Measurements from ENCODE around the gene SLC35B2.
"Not testable (repeated sequence)": the region's sequence is repeated elsewhere in the genome, so short reads cannot be mapped to it uniquely, and the experiment has no call there.

Gene SLC35B2

DNA sequence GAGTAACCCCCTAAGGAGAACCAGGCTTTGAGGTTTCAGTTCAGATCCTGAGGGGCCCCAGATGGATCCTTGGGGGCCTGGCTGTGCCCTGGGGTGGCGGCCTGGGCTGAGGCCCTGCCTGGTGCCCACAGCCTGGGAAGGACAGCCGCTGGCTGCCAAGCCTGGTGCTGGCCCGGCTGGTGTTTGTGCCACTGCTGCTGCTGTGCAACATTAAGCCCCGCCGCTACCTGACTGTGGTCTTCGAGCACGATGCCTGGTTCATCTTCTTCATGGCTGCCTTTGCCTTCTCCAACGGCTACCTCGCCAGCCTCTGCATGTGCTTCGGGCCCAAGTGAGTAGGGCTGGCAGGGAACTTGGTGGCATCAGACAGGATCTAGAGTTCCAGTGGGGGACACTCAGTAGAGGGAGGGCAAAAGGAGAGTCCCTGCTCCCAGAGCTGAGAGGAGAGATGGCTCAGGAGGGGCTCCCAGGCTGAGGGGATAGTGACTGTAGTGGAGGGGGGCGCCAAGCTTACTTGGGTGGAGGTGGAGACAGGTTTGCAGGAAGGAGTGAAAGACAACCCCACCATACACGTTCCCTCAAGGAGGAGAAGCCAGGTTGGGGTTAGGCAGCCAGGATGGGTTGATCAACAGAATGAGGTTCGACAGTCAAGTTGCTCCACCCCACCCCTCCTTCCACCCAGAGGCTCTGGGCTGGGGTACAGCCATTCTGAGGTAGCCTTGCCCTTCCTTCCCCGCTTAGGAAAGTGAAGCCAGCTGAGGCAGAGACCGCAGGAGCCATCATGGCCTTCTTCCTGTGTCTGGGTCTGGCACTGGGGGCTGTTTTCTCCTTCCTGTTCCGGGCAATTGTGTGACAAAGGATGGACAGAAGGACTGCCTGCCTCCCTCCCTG, 24.4 kb downstream of the SLC35B2 start:
- DNase-seq, result no peak

DNA sequence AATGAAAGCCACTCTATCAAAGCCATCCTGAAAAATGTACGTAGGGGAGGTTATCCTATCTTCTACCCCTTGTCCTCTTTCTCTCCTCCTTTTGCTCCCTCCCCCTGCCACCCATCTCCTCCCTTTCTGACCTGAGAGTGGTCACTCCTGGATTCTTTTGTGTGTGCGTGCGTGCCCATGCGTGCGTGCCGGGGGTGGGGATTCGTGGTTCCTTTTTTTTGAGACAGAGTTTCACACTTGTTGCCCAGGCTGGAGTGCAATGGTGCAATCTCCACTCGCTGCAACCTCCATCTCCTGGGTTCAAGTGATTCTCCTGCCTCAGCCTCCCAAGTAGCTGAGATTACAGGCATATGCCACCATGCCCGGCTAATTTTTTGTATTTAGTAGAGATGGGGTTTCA, 25.9 kb downstream of the SLC35B2 start:
- not testable (repeated sequence) for DNase-seq

DNA sequence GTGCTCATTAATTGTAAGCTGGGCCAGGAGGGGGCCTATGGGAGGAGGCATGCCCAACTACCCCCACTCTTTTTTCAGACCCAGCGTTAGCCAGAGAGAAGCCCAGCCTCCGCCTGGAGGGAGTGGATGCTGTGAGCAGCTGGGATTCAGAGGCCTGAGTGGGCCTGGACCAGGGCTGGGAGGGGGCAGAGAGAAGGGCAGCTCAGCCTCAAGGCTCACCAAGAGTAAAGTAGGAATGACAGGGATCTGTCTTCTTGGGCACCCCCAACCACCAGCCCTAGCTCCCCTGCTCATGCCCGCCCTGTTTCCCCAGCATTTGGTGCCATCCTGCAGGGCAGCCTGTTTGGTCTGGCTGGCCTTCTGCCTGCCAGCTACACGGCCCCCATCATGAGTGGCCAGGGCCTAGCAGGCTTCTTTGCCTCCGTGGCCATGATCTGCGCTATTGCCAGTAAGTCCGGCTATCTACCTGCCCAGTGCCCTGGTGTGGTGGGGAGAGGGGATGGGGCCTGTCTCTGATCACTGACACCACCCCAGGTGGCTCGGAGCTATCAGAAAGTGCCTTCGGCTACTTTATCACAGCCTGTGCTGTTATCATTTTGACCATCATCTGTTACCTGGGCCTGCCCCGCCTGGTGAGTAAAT, 27.2 kb downstream of the SLC35B2 start:
- no peak for DNase-seq

DNA sequence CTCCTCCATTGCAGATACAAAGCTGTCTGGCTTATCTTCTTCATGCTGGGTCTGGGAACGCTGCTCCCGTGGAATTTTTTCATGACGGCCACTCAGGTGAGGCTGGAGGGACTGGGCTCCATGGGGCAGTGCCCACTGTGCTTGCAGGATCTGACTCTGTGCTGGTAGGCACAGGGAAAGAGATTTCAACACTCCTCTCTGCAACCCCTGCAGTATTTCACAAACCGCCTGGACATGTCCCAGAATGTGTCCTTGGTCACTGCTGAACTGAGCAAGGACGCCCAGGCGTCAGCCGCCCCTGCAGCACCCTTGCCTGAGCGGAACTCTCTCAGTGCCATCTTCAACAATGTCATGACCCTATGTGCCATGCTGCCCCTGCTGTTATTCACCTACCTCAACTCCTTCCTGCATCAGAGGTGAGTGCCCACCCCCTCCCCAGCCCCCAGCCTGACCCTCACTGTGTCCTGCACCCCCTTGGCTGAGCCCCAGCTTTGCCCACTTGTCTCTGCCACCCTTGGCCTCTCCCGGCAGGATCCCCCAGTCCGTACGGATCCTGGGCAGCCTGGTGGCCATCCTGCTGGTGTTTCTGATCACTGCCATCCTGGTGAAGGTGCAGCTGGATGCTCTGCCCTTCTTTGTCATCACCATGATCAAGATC, 27.8 kb downstream of the SLC35B2 start:
- no peak for DNase-seq

DNA sequence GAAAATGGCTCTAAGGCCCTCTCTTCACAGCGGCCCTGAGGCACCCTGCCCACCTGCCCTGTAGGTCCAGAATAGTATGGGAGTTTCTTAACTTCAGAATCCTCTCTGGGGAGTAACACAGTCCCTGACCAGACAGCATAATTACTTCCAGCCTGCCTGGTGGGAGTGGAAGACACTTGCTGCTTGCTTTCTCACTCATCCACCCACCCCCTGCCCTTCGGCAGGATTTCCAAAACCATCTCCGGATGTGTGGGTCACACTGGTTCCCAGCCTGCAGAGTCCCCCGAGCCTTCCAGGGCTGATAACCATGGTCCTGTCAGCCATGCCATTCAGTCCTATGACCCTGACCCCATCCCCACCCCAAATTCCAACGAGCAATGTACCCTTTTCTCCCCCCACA, 28.5 kb downstream of the SLC35B2 start:
- no peak for DNase-seq

DNA sequence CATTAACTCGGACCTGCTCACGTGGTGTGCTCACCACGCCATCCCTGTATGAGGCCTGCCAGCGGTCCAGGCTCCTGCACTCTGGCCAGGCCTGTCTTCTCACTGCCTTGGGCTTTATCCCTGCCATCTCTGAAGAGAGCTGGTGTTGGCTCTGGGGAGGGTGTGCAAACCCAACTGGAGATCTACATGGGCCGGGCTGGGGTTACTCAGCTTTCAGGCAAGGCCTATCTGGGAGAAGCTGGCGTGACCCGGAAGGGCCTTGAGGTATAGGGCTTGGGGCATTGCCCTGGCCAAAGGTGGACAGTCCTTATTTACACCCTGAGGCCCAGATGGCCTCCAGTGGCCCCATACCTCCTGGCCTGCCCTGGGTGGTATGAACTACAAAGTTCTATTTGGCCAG, 28.9 kb downstream of the SLC35B2 start:
- DNase-seq, result no peak

DNA sequence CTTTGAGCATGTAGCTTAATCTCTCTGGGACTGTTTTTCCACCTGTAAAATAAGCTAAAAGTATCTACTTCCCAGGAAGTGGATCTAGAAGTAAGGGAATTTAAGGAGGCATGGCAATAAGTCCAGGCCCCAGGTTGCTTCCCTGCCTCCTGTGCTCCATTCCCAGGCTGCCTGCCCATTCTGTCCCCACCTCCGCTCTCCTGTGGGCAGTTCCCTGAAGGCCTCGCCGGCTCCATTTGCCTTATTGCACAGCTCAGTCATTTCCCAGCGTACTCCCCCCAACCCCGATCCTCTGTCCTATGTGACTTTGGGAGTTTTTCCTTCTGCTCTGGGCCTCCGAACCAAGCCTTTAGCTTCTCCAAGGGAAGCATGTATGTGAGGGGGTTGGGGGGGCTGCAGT, 29.3 kb downstream of the SLC35B2 start:
- no peak for DNase-seq

DNA sequence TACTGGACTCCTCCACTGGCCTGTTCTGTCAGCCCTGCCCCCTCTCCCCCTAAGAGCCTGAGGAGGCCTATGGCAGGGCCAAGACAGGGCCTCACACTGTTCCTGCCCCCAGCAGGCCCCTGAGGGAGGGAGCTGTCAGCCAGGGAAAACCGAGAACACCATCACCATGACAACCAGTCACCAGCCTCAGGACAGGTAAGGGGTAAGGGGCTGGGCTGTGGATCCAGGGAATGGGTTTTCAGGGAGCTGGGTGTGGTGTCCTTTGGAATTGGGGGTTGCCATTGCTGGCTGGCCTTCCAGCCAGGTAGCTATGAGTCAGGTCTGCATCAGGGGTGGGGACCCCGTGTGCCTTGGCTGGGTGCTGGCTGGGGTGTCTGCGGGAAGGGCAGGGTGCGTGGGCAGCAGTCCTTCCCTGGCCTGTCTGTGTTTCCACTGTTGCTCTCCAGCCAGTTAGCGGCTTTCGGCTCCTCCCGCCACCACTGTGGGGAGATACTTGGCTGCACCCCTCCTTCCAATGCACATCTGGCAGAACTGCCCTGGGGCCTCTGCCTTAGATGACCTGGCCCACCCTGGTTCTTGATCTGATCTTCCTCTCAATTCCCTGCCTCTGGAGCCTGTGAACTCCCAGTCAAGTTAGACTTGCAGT, 30.1 kb downstream of the SLC35B2 start:
- DNase-seq, result no peak

DNA sequence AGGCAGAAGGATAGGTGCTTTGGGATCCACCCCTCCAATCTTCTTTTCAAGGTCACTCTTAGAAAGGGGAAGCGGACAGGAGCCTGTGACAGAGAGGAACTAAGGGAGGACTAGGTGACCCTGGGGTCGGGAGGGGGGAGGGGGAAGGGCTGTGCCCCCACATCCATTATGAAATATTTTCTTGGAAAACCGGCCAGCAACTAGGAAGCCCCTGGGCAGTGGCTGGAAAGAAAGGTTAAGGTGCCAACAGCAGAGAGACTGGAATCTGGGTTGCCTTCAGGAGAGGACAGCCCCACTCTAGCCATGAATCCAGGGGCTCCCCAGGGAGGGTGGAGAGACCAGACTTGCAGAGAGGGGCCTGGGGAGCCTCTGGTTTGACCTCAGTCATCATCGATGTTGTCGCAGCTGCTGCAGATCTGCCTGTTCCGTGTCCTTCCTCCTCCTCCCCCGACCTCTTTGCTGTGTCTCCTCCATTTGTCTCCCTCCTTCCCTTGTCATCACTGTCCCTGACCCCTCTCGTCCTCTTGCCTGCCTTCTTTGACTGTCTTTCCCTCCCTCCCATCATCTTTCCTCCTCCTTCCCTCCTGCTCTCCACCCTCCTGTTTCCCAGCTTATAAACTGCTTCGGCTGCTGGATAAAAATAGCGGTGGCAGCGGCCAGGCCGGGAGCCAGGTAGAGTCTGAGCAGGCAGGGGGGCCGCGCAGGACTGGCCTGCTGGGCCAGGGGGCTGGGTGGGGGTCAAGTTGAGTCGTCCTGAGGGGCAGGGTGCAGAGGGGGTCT, 30.8 kb downstream of the SLC35B2 start:
- DNase-seq, result no peak

DNA sequence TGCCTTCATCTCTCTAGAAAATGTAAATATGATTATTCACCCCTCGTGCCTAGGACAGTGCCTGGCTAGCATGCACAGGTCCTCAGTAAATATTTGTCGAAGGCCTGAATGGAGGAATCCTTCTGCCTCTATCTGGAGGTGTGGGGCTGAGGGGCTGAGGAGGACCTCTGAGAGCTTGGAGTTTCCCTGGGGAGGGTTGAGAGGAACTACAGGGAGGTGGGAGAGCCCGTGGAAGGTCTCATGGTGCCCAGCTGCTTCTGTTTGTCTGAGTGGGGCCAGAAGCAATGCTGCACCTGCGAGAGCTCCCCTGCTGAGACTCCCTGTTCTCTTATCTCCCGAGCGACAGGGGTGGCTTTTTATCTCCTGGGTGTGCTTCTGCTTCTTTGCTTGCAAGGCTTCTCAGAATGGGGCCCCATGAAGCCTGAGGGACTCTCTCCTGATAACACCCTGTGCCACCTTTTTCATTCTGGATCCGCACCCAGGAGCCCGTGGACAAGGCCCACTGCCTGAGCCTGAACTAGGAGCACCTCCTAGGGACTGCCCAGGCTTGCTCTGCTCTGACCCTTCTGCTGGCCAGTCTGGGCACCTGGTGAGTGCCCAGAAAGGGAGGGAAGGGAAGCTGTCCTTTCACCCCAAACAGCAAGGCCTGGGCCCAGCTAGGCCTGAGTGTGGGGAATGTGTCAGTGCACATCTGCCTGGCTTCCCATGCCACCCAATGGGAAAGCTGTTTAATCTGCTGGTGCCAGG, 31.6 kb downstream of the SLC35B2 start:
- DNase-seq, result no peak

DNA sequence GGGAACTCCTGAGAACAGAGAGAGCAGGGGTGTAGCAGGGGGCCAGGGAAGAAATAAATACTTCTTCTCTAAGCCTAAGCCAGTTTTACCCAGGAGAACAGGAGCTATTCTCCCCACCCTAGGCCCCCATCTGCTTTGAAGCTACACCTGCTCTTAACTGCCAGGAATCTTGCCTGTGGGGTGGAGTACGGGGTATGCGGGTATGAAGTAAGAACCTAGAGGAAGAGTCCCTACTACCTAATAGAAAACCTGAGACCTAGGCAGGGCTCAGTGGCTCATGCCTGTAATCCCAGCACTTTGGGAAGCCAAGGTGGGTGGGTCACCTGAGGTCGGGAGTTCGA, 32.4 kb downstream of the SLC35B2 start:
- no peak for DNase-seq

DNA sequence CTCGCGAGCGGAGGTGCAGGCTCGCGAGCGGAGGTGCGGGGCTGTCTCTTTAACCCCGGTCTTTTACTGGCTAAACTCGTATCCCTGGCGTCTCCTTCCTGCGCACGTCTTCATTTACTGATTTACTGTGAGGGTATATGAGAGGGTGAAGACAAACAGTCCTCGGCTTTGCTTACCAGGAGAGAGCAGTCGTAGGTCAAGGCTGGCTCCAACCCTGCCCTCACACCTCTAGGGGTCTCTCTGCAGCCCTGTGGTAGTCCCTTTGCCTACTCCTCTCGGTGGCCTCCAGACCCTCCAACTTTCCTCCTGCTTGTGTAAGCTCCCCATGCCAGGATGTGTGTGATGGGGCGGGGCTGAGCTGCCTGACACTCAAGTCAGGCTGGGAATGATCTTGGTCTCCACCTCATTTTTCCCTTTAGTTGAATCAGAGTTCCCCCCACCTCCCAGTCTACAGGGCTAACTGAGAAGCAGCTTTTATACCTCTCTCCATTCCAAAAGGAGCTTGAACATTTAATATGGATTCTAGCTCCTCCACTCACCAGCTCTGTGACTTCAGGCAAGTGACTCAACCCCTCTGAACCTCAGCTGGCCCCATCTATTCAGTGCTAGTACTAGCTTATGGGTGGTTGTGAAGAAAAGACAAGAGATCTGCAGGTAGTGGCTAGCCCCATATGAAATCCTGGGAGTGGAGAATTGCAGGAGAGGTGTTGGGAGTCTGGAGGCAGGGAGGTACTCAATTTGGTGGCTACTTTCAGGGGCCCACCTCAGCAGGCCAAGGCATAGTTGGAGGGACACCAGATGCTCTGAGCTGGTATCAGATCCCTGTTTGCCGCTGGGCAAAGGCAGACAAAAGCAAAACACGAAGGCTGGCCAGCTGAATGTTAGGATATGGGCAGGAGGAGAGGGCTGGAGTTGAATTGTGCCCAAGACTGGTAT, 33.0 kb downstream of the SLC35B2 start:
- peak; percentile 15 for DNase-seq

DNA sequence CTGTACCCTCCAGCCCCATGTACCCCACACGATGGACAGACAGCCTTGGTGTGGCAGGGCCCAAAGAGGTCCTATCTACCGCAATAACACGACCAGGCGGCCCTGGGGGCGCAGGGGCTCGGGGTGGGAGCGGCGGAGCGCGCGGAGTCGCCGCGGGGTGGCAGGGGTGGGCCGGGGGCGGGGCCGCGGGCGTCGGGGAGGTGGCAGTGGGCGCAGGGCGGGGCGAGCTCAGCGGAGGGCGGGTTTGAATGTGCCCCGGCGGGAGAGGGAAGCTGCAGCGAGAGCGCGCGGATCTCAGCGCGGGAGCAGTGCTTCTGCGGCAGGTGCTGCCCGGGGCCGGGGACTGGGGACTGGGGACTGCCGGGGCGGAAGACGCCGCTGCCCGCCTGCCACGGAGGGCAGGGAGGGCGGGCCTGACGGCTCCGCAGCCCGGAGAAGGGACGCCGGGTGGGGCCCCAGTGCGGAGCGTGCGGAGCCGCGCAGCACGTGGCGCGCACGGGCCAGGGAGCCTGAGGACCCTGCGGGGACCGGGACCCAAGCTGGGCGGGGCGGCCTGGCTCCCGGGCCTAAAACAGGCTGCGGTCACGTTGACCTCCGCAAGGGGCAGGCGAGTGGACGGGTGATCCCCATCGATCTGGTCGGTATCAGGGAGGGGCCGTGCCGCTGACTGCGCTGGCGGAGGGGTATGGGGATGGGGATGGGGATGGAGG, 33.9 kb downstream of the SLC35B2 start, which contains the start of gene SLC29A1:
TSS of gene SLC29A1 (plus strand) at position 277 of the 710 bp plus-strand sequence. CDS start 3,719 bp downstream, outside the sequence.
- DNase-seq, result peak; percentile 26

DNA sequence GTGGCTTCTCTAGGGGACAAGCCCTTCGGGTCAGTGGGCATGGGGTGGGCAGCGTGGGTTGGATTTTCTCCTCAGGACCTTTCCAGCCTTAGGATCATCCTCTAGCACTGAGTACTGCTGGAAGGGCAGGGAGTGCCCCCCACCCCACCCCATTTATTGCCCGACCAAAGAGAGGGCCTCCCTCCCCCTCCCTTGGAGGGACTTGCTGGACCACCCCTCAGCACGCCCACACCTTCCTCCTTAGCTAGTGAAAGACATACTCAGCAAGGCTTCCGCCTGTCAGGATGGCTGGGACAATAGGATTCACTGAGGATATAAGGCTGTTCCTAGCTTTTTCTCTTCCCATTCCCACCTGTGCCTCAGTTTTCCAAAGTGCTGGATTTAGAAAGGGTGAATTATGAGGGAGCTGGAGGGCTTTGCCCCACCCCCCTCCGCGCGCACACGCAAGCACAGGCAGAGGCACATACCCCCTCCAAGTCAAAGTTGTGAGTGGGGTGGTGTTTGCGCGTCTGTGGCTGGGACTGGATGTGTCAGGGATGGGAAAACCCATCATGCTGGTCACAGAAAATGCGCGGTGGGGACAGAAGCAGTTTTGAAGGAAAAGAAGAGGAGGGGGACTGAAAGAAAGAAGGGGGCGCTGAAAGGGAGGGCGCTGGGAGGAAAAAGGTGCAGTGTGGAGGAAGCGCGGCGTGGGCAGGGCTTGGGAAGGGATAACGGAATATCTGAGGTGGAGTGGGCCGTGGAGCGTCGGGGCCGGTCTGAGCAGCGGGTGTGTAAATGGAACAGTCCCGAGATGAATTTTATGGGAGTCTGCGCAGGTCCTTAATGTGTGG, 34.6 kb downstream of the SLC35B2 start:
- no peak for DNase-seq

DNA sequence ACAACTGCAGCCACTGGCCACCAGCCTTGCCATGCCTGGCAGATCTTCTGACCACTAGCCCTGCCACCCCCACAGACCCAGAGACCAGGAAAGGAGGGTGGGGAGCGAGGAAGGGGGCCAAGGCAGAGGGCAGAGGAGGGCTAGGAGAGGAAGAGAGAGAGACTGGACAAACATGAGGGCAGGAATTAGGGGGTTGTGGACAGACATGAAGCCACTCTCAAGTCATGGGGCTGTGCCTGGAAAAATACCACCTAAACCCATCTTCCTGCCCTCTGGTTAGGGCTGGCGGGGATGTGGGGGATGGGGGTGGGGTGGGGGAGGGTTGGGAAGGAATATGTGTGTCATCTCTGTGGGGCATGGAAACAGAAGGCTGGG, 35.4 kb downstream of the SLC35B2 start:
- no peak for DNase-seq

DNA sequence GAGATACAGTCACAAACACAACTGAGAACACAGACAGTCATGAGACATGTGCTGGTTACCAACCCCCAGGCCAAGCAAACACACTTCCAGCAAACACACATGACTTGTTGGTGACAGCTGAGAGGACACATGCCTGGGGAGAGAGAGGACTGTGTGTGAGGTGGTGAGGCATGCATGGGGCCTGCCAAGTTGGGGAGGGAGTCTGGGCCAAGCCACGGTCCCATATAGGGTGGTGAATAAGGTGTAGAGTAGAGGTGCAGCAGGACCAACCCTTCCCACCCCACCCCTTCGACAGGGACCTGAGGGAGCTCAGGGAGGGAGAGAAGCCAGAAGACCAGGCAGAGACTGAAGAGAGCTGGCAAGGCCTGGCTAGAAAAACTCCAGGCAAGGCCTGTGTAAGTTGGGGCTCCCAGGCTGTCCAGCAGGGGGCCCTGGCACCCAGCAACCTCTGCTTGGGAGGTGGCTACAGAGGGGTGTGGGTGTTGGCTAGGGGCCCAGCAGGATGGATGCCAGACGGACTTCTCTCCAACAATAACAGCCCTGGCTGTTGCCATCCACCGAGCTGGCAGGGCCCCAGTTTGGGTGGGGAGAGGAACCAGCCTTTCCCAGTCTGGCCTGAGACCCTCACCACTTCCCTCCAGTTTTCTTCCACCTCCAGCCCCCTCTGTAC, 35.9 kb downstream of the SLC35B2 start:
- peak; percentile 55 for DNase-seq

DNA sequence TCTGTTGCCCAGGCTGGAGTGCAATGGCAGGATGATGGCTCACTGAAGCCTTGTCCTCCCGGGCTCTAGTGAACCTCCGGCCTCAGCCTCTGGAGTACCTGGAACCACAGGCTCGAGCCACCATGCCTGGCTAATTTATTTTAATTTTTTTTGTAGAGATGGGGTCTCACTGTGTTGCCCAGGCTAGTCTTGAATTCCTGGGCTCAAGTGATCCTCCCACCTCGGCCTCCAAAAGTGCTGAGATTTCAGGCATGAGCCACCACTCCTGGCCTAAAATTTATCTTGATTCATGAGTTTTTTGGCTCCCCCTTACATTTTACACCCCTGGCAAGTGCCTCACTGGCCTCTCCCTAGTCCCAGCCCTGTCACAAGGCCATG, 36.4 kb downstream of the SLC35B2 start:
- no peak for DNase-seq

All from DMS79 (cell line).